Measurements from ENCODE around the gene TMEM17. TPM values are rescaled to one million over a fixed set of nuclear protein-coding genes. Genes with fewer than 3 reads are reported as not detected.
"Not testable (repeated sequence)": the region's sequence is repeated elsewhere in the genome, so short reads cannot be mapped to it uniquely, and the experiment has no call there.

The TMEM17 gene, protein sequence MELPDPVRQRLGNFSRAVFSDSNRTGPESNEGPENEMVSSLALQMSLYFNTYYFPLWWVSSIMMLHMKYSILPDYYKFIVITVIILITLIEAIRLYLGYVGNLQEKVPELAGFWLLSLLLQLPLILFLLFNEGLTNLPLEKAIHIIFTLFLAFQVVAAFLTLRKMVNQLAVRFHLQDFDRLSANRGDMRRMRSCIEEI
- total RNA-seq (2014; rRNA removed; shearing (Covaris generic)), result 0.56 and 1.7 TPM in 2 replicates

DNA sequence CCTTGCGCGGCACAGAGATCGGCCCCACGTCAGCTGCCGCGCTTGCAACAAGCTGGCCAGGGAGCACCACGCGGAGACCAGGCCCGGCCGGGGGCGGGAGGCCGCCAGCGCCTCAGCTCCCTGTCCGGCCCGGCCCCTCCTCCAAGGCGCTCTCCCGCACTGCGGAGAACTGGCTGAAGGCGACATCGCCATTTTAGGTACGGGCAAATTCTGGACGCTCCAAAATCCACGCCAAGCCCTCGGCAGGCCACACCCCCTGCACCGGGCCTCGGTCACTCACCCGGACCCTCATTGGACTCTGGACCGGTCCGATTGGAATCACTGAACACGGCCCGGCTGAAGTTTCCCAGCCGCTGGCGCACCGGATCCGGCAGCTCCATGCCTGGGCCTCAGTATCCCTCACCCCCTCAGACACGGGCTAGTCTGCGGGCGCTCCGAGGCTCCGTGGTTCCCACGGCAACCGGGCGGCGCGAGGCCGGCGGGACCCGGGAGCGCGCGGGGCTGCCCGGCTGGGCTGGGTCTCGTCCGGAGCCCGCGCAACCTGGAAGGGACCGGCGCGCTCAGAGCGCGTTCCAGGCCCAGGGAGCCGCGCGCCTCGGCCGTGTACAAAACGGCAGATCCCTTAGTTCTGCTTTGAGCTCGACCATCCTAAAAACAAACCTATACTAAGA is at the start of gene TMEM17:
Gene TMEM17, minus strand, starts transcription at position 446 of the 671 bp plus-strand sequence. Its CDS starts 66 bp downstream, at position 380.
- DNase-seq (ENCODE audit: low spot score), result peak; percentile 75

GRCh38 chr2:62554440-62554839 is 48.4 kb upstream of the TMEM17 start:
- no peak for DNase-seq (ENCODE audit: low spot score)

DNA sequence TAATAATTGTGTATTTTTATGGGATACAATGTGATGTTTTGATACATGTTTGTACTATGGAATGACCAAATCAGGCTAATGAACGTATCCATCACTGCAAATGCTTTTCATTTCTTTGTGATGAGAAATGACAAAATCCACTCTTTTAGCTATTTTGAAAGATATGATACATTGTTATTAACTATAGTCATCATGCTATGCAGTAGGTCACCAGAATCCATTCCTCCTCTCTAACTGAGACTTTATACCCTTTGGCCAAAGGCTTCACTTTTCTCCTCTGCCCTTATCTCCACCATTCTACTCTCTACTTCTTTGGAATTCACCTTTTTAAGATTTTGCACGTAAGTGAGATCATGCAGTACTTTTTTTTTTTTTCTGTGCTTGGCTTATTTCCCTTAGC is 44.5 kb upstream of the TMEM17 start:
- DNase-seq (ENCODE audit: low spot score), result no peak

GRCh38 chr2:62547854-62548253 is 41.9 kb upstream of the TMEM17 start:
- no peak for DNase-seq (ENCODE audit: low spot score)

GRCh38 chr2:62545261-62545660 is 39.3 kb upstream of the TMEM17 start:
- DNase-seq (ENCODE audit: low spot score), result no peak

GRCh38 chr2:62540408-62541168 is 34.6 kb upstream of the TMEM17 start:
- peak; percentile 62 for DNase-seq (ENCODE audit: low spot score)

DNA sequence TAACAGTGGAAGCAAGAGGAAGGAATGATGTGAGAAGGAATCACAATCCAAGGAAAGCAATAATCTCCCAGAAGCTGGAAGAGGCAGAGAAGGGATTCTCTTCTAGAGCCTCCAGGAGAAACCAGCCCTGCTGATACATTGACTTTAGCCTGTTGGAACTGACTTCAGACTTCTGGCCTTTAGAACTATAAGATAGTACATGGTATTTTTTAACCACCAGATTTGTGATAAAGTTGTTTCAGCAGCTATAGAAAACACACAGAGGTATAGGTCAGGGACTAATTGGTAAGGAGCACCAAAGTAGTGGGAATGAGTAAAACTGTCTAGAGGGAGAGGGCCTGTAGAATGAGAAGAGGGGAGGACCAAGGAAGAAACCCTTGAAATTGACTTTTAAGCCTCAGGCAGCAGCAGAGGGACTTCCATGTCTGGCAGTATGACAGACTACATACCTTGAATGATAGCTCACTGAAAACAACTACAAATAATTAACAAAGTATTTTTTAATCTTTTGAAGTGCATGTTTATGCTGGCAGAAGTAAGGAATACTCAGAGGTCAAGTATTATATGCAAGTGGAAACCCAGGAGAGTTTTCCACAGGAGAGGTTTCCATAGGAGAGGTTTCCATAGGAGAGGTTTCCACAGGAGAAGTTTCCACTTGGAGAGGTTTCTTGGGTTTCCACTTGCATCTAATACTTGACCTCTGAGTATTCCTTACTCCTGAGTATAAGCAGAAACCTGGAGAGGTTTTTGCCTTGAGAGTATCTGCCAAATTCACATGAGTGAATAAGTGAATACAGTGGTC is 33.8 kb upstream of the TMEM17 start:
- DNase-seq (ENCODE audit: low spot score), result no peak

DNA sequence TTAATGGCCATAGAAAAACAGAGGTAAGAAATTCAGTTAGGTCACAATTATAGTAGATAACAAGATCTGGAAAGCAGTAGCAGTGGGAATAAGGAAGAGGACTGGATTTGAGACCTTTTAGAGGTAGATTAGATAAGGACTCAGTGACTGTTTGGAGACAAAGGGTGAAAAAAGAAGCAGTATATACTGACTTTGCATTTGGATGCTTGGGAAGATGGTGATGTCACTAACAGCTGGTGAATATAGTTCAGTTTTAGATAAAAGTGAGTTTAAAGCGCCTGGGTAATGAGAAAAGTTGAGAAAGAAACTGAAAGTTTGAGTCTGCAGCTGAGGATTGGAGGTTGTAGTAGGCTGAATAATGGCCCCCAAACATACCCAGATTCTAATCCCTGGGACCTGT is 32.8 kb upstream of the TMEM17 start:
- DNase-seq (ENCODE audit: low spot score), result no peak

- no peak for DNase-seq (ENCODE audit: low spot score)
Observed at GRCh38 chr2:62537814-62538213, 31.8 kb upstream of the TMEM17 start.

- DNase-seq (ENCODE audit: low spot score), result peak; percentile 90
Observed at GRCh38 chr2:62536873-62537547, 31.0 kb upstream of the TMEM17 start.

DNA sequence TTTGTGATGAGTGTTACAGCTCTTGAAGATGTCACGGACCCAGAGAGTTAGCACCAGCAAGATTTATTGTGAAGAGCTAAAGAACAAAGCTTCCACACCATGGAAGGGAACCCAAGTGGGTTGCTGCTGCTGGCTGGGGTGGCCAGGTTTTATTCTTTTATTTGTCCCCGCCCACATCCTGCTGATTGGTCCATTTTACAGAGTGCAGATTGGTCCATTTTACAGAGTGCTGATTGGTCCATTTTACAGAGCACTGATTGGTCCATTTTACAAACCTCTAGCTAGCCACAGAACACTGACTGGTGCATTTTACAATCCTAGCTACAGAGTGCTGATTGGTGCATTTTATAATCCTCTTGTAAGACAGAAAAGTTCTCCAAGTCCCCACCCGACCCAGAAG is 29.5 kb upstream of the TMEM17 start:
- not testable (repeated sequence) for DNase-seq (ENCODE audit: low spot score)

DNA sequence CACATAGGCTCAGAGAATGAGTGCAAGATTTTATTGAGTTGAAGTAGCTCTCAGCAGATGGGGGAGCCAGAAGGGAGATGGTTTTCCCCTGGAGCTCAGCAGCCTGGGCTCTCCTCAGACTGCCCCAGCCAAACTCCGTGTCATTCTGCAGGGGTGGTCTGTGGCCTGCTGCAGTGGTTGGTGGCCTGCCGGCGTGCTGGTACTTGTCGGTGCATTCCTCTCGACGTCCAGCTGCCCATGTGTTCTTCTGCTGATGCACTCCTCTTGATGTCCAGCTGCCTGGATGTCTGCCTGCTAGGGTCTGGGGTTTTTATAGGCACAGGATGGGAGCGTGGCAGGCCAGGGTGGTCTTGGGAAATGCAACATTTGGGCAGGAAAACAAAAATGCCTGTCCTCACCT is 25.6 kb upstream of the TMEM17 start:
- no peak for DNase-seq (ENCODE audit: low spot score)

- DNase-seq (ENCODE audit: low spot score), result no peak
Observed at GRCh38 chr2:62529758-62530157, 23.8 kb upstream of the TMEM17 start.

GRCh38 chr2:62527478-62528210 is 21.6 kb upstream of the TMEM17 start:
- DNase-seq (ENCODE audit: low spot score), result no peak

GRCh38 chr2:62526531-62527381 is 20.8 kb upstream of the TMEM17 start:
- no peak for DNase-seq (ENCODE audit: low spot score)

DNA sequence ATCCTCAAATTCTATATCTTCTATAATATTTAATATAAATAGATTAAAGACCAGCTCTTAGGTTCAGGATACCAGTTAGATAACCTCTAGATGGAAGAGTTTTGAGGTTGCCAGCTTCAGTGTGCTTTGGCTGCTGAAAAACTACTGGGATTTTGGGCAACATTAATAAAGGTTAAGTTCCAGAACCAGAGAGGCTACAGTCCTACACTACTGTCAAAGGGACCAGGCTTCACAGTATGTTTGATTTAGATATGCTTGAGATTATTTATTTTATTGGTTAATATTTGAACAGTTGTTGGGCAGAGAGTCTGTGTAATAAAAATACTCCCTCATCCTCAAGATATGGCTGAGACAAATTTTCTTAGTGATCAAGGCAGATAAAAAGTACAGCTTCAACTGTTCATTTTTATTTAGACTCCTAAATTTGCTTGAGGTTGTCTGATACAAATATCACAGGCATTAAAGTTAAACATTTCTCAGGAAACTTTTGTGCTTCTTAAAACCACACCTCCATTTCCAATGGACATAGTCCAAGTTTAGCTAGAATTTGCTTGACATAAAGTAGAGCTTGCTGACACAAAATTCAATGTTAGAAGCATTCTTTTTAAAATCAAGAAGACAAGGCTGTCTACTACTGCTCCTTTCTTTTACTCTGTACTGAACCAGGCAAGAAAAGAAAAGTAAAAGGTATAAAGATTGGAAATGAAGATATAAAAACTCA is 19.7 kb upstream of the TMEM17 start:
- DNase-seq (ENCODE audit: low spot score), result no peak

DNA sequence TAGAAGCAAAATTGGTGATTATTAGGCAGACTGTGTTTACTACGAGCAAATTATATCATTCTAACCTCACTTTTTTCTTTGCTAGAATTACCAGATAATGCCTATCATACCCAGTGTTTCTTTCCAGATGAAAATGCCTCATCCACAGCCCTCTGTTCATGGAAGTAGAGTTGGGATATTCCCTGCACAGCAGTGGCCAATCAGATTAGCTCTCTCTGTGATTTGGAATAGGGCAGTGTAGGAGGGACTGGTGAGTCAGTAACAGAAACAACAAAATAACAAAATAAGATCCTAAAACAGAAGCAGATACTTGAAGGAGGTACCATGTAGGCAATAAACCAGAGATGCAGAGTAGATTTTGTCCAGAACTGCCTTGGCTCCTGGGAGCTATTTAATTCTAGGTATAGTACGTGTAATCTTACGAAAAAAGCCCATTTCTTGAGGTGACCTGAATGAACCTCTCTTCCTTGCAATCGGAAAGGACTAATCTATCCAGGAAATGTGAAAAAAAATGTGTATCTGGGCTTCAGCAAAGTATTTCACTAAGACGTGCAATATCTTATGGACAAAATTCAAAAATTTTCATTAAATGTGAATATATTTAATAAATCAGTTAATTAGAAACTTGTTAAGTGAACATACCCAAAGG is 18.4 kb upstream of the TMEM17 start:
- no peak for DNase-seq (ENCODE audit: low spot score)

DNA sequence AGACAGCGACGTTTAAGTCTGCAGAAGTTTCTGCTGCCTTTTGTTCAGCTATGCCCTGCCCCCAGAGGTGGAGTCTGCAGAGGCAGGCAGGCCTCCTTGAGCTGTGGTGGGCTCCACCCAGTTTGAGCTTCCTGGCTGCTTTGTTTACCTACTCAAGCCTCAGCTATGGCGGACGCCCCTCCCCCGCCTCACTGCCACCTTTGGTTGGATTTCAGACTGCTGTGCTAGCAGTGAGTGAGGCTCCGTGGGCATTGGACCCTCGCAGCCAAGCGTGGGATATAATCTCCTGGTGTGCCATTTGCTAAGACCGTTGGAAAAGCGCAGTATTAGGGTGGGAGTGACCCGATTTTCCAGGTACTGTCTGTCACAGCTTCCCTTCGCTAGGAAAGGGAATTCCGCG is 15.1 kb upstream of the TMEM17 start:
- not testable (repeated sequence) for DNase-seq (ENCODE audit: low spot score)
